Bronchial epithelial cell (primary cell): ENCODE data around the gene ACLY. TPM values are rescaled to one million over a fixed set of nuclear protein-coding genes. Genes with fewer than 3 reads are reported as not detected.

ENCODE experiments used
- DNase-seq: peaks from one replicate; pipeline ENCODE4 v3.0.0-alpha.2; 2010; ENCODE audit warnings: low read depth
- FAIRE-seq: peaks from 2 replicates; lab custom pipeline; 2011; peaks lifted over from hg19 to GRCh38; lab: Jason Lieb, UNC
- H3K27me3 ChIP-seq: 2 replicates; pipeline ENCODE4 v1.5.1; 2011; ENCODE audit warnings: low read length; ENCODE audit not compliant: control insufficient read depth, insufficient read depth
- H3K36me3 ChIP-seq: 2 replicates; pipeline ENCODE4 v1.5.1; 2011; ENCODE audit warnings: low read length; ENCODE audit not compliant: control insufficient read depth, insufficient read depth
- H3K4me3 ChIP-seq: 2 replicates; pipeline ENCODE4 v1.5.1; 2011; ENCODE audit warnings: mild to moderate bottlenecking, low read depth, low read length, control low read depth
- total RNA-seq: library from RNA; depleted of rRNA; stranded (reverse); fragments of >200 nt; gene quantifications from 2 replicates; pipeline ENCODE4 v1.2.1, GENCODE V29; 2014
- TF ChIP-seq, protein P1 (sequence below): IDR thresholded peaks from 2 replicates; pipeline ENCODE4 v1.5.1; 2011; ENCODE audit warnings: mild to moderate bottlenecking, moderate library complexity, low read length, control low read depth, inconsistent platforms; ENCODE audit not compliant: insufficient read depth, severe bottlenecking

Gene ACLY
- total RNA-seq, 1 donor from 2014 or later: 121 TPM

- no peak for FAIRE-seq
- TF ChIP-seq, protein P1, sequence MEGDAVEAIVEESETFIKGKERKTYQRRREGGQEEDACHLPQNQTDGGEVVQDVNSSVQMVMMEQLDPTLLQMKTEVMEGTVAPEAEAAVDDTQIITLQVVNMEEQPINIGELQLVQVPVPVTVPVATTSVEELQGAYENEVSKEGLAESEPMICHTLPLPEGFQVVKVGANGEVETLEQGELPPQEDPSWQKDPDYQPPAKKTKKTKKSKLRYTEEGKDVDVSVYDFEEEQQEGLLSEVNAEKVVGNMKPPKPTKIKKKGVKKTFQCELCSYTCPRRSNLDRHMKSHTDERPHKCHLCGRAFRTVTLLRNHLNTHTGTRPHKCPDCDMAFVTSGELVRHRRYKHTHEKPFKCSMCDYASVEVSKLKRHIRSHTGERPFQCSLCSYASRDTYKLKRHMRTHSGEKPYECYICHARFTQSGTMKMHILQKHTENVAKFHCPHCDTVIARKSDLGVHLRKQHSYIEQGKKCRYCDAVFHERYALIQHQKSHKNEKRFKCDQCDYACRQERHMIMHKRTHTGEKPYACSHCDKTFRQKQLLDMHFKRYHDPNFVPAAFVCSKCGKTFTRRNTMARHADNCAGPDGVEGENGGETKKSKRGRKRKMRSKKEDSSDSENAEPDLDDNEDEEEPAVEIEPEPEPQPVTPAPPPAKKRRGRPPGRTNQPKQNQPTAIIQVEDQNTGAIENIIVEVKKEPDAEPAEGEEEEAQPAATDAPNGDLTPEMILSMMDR: no peak
Measured at GRCh38 chr17:41893384-41893783, 25.4 kb downstream of the ACLY start.

GRCh38 chr17:41892021-41892376 is 26.8 kb downstream of the ACLY start:
- no peaks in the 10 kb centered on the region for H3K27me3 ChIP-seq
- H3K4me3 ChIP-seq: no peak overlapping the region
- peaks cover 44% of the 10 kb centered on the region for H3K36me3 ChIP-seq
- DNase-seq: no peak
- no peak for FAIRE-seq
- TF ChIP-seq, protein P1: no peak

More at GRCh38 chr17:41893384-41893783, 25.4 kb downstream of the ACLY start:
- Histone ChIP-seq H3K36me3 (peaks cover 47% of the 10 kb centered on the region), H3K4me3 (no peak overlapping the region), H3K27me3 (no peaks in the 10 kb centered on the region)
- no peak for DNase-seq

GRCh38 chr17:41891135-41892020 is 27.4 kb downstream of the ACLY start:
- H3K36me3 ChIP-seq: peaks cover 37% of the 10 kb centered on the region
- FAIRE-seq: no peak
- H3K4me3 ChIP-seq: no peak overlapping the region
- no peaks in the 10 kb centered on the region for H3K27me3 ChIP-seq
- TF ChIP-seq, protein P1: no peak
- no peak for DNase-seq

- DNase-seq (no peak), FAIRE-seq (no peak)
- H3K27me3 ChIP-seq: no peaks in the 10 kb centered on the region
- TF ChIP-seq, protein P1: no peak
- H3K36me3 ChIP-seq: peaks cover 43% of the 10 kb centered on the region
- H3K4me3 ChIP-seq: no peak overlapping the region
Measured at GRCh38 chr17:41888332-41888965, 30.3 kb downstream of the ACLY start.

DNA sequence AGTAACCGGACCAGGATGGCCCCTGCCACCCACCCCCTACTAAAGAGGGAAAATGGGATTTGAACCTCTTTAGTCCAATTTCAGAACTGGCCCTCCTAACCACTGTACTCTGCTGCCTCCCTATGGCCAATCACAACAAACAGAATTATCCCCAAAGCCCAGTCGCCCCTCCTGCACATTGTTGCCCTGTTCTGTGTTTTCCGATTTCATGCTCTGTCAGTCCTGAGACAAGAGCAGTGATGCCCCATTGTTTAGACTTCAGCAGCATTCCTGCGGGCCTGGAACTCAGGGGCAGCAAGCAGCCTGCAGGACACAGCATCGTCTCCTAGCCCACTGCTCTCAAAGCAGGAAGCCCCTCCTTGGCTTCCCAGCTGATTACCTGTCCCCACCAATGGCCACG is 33.0 kb downstream of the ACLY start:
- no peak overlapping the region for H3K4me3 ChIP-seq
- no peak for DNase-seq
- no peaks in the 10 kb centered on the region for H3K27me3 ChIP-seq
- peaks cover 39% of the 10 kb centered on the region for H3K36me3 ChIP-seq
- FAIRE-seq: peak; percentile 7
- TF ChIP-seq, protein P1: peak; percentile 39
